HG03521 (cell line): ENCODE data around the gene FNTB.

ENCODE experiments used
- ATAC-seq: cut with Tn5 transposase; IDR thresholded peaks from one replicate; pipeline ENCODE4 v1.9.1; 2021; ENCODE audit warnings: mild to moderate bottlenecking, moderate library complexity; ENCODE audit not compliant: unreplicated experiment

Gene FNTB

DNA sequence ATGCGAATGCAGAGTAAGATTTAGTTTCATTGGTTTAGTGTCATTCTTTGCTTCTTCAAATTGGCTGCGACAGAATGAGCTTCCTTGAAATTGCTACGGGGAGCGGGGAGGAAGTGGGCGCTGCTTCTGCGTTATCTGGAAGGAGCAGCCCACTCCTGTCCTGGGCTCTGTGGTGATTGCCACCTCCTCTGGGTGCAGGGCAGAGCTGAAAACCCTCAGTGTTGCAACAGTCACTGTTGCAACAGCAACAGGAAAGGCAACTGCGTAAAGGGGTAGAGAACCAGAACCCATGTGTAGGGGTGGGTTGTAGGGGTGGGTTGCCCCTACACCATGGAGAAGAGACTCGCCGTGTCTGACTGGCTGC is 57.9 kb downstream of the FNTB start:
- no peak for ATAC-seq

GRCh38 chr14:65045006-65045405 is 58.3 kb downstream of the FNTB start:
- no peak for ATAC-seq

DNA sequence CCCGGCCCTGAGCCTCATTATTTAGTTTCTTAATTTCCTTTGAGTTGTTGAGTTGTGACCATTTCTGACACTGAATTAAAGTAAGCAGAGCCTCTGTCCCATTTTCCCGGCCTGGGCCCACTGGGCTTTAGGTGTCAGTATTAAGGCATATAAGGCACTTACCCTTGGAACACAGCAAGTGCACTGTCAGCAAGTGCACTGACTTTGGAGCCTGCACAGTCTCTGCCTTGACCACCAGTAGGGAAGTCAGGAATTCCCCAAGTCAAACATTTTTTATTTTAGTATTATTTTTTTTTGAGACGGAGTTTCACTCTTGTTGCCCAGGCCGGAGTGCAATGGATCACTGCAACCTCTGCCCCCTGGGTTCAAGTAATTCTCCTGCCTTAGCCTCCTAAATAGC is 59.0 kb downstream of the FNTB start:
- no peak for ATAC-seq

GRCh38 chr14:65052832-65053231 is 66.1 kb downstream of the FNTB start:
- no peak for ATAC-seq

DNA sequence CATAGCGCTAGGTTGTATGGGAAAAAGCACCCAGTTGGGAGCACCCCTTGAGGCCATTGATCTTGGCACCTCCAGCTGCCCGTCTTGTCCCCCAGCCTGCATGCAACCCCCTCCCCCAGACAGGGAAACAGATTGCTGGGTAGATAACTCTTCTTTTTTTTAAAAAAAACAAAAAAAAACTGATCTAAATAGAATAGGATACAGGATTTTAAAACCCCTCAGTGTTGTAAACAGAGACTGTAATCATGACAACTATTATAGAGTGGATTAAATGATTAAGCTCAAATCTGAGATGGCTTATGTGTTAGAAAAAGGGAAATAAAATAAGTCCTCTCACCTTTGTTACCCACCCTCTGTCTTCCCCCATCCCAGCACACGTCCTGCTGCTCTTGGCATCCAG is 66.8 kb downstream of the FNTB start:
- no peak for ATAC-seq

DNA sequence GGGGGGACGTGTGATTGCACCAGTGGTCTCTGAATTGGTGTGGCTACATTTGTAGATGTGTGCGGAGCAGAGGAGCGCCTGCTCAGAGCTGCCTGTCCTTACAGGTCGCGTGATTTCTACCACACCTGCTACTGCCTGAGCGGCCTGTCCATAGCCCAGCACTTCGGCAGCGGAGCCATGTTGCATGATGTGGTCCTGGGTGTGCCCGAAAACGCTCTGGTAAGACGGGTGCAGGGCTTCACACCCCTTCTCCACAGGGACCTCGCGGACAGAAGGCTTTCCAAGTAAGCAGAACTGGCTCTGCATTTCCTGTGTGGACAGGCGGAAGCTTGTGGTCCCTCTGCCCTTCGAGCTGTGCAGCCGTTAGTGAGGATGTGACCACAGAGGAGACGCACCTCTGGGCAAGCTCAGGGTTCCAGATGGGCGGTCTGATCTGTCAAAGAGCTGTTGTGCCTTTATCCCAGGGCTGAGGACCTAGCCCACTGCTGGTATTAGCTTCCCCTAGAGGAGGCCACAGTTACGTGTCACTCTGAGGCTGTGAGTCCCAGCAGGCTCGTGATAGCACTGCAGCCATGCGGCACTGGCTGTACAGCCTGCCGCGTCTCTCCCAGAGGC is 67.9 kb downstream of the FNTB start:
- ATAC-seq, result no peak

GRCh38 chr14:65057695-65058094 is 71.0 kb downstream of the FNTB start:
- ATAC-seq, result no peak

- no peak for ATAC-seq
Measured at GRCh38 chr14:65062096-65063075, 75.7 kb downstream of the FNTB start.

- no peak for ATAC-seq
Measured at GRCh38 chr14:65065719-65066118, 79.0 kb downstream of the FNTB start.

- no peak for ATAC-seq
Measured at GRCh38 chr14:65069874-65070413, 83.2 kb downstream of the FNTB start.

- no peak for ATAC-seq
Measured at GRCh38 chr14:65070471-65070976, 83.8 kb downstream of the FNTB start.

- no peak for ATAC-seq
Measured at GRCh38 chr14:65071544-65071943, 84.8 kb downstream of the FNTB start.

DNA sequence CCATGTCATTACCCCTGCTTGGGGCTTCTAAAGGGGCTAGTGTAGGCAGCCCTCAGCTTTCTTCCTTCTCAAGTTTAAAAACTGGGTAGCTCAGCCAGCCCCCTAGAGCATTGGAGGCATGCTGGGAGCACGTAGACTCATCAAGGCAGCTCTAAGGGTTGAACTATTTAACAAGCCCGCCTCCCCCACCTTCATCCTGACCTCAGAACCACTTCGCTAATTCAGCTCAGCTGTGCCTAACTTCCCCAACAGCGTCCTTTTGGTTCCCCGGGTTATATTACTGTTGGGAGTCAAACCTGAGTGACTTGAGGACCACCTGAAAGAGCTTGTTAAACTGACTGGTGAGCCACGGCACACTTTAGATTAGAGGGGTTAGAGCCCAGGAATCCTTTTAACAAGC is 85.6 kb downstream of the FNTB start:
- ATAC-seq, result no peak

- no peak for ATAC-seq
Measured at GRCh38 chr14:65072937-65073336, 86.2 kb downstream of the FNTB start.

DNA sequence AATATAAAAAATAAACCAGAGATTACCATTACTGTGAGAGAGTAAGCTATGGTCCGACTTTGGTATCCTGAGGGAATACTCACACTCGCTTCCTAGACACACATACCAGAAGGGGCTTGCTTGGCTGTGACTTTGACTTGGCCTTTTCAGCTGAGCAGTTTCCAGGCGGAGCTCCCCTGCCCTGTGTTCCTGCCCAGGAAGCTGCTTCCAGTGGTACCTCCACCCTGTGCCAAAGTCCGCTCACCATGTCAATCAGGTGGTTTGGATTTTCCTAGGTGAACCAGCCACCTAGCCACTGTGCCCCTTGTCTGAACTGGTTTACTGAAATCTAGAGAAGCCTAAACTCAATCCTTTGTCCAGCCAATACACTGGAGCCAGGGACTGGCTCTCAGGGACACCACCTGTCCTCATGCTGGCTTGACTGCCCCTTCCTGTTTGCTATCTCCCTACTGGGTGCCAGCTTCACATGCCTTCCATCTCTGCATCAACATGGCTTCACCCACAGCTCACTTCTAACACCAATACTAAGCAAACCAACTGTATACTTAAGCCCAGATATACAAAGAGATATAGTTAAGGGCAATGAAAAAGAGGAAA is 87.0 kb downstream of the FNTB start:
- ATAC-seq, result no peak

- ATAC-seq, result no peak
Measured at GRCh38 chr14:65074449-65075150, 87.9 kb downstream of the FNTB start.

DNA sequence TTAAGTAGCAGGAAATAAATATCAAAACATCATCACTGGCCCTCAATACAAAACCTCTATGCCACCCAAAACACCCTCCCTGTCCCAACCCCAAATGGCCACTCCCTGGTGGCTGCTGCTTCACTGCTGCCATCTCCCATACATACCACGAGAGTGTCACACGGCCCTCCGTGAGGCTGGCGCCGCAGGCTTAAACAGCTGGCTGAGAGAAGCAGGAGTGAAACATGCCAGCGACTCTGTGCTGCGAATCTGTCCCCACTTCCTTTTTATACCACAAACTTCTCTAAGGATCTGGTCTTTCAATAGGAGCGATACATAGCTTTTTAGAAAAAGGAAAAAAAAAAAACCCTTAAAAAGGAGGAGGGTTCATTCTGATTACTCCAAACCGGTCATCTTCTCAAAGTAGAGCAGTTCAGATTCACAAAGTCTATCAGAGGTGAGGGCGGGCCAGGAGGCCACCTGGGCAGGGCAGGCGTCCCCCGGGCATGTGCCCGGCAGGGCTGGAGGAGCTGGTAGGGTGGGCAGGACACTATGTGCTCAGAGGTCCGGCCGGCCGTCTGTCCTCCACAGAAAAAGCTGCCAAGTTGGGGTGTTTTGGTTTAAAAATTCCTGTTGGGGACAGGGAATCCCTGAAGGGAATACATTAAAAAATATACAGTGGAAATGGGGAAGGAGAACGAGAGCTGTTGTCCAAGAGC is 89.1 kb downstream of the FNTB start:
- no peak for ATAC-seq

- no peak for ATAC-seq
Measured at GRCh38 chr14:65077318-65077717, 90.6 kb downstream of the FNTB start.

- ATAC-seq, result no peak
Measured at GRCh38 chr14:65079201-65079600, 92.5 kb downstream of the FNTB start.

DNA sequence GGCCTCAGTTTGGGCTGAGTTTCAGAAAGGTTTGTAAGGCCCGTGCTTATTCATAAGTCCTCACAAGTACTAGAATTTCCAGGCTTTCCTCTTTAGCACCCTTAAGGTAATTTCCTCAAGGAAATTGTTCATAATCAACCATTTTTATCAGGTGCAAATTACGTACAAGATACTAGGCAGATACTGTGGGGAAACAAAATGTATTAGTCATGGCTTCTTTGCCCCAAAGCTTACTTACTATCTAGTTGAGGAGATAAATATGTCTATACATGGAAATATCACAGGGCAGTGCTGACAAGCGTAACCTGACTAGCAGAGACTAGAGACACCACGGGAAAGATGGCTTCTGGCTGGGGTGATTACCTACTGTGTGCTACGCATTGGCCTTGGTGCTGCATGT is 93.1 kb downstream of the FNTB start:
- ATAC-seq, result no peak
